ENCODE measurements around the gene R3HCC1L.

The R3HCC1L gene

DNA sequence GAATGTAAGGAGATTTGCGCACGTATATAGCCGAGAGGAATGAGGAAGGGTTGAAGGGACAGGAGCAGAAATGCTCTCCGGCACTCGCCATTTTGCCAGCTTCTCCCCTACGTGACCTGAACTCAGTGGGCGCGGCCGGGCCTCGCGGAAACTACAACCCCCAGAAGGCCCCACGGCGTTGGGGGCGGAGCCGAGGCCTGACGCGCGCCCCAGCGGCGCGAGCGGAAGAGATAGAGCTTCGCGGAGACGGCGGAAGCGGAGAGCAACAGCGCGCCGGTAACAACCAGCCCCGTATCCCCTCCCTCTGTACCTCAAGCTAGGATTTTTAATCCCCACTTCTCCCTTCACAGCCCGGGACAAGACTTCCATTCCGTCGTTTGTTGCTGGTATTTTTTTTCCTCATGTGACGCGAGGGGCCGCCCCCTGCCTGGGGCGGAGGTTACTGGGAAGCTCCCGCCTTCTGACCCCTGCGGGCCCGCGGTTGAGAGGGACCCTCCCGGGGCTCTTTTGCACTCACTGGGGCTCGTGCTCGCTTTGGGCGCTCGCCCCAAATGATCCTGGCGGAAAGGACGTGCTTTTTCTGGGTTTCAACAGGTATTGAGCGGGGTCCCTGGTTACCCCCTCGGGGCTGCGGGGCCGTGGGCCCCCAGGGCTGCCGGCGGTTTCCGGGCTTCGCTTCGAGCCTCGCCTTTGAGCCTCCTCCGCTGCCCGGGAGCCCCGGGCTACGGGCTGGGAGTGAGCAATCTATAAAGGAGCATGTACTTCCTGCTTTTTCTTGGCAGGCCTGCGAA lies at the start of gene R3HCC1L:
TSS of gene R3HCC1L (plus strand) at position 227 of the 791 bp plus-strand sequence. CDS start 73,458 bp downstream, outside the sequence.
- DNase-seq = peak; percentile 71

DNA sequence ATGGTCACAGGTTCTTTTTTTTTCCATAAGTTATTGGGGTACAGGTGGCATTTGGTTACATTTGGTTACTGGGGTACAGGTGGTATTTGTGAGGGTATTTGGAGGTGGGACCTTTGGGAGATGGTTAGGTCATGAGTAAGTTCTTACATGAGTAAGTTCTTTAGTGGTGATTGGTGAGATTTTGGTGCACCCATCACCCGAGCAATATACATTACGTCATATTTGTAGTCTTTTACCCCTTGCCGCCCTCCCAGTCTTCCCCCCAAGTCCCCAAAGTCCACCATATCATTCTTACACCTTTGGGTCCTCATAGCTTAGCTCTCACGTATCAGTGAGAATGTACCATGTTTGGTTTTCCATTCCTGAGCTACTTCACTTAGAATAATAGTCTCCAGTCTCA lies 49.2 kb upstream of the R3HCC1L start:
- no peak for DNase-seq

DNA sequence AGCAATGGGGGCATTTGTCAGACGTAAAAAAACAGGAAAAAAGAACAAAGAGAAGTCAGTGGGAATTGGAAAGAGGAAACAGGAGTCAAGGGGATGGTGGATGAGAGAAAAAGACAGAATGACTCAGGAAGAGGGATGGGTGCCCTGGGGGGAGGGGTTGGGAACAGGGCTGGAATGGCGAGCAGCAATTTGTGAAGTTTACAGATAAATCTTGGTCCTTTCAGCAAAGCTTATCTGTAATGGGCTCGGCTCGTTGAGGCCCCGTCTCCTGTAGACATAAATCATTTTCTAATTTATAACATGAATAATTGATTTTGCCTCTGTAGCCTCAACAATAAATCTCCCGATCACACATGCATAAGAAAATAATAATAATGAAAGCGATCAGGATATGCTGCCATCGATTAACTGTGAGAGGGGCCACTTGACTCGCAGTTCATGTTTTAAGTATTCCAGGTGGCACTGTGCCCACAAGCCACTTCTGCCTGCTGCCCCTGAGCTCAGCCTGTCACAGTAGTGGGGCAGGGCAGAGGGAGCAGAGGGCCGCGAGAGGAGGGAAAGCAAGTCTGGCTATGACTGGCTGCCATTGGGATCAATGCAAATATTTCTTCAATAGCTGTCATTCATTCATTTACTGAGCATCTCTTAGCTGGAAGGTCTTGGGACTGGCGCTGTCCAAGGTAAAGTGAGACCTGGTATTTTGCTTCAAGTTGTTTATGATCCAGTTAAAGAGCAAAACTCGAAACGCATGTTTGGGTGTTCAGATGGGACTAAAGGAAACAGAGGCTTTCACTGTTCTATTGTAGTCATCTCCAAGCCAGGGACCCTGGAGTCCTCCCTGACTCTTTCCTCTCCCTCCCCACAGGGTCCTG lies 47.4 kb upstream of the R3HCC1L start:
- DNase-seq = no peak

DNA sequence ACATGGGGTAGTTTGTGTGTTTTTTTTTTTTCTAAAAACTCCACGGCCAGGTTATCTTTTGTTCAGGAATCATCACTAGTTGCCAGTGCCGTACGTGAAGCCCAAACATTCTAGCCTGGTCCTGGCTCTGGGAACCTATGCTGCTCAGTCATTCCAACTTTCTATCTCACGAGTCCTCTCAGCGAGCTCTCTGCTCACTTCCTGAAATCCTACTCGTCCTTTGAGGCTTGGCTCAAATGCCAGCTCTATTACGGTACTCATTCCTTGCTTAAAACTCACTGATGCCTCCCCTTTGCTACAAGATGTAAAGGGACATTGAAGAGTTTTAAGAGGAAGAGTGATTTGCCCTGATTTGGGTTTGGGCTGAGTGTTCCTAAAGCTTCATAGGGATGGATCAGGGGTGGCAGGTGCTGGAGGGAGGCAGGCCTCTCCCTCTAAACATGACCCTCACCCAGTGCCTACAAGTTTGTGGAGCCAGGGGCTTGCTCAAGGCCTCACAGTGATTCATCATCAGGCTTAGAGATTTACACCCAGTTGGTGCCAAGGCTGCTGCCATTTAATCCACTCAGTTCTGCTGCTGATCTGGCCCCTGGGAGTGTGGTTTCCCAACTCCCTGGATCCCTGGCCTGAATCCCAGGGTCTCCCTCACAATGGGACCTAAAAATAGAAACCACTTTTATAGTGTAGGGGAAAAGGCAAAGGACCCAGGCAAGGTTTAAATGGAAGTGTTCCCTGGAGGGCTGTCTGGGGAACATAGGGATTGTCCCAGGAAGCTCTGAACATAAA lies 46.1 kb upstream of the R3HCC1L start:
- peak; percentile 19 for DNase-seq

DNA sequence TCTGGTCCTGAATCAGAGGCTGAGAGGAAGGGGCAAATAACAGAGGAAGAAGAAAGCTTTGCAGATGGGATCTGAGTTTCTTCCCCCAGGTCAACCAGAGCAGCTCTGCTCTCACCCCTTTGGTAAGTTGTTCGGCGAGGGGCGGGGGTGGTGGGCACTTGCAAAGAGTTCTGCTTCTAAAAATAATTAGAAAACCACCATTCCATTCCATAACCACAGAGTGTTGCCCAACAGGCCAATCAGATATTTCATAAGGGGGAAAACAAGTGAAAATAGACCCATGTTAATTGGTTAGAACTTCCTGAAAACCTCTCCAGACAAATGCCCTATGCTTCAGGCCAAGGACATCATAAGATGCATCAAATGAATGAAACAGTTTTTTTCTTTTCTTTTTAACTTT lies 43.6 kb upstream of the R3HCC1L start:
- no peak for DNase-seq

DNA sequence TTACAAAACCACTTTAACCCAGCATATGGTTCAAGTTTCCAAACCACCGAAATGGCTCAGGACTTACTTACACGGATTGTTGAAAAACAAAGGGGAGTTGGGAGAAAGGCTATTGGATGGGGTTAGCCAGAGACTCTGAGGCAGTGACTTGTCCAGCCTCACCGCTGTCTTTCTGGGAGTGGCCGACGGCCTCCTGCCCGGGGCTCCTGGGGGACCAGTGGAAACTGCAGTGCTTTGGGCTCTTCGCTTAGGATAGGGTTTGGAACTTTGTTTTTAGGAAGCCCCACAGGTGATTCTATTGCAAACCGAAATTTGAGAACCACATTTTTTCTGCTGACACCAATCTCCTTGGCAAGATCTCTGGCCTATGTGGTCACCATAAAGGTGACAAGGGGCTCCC lies 38.1 kb upstream of the R3HCC1L start:
- DNase-seq = no peak

DNA sequence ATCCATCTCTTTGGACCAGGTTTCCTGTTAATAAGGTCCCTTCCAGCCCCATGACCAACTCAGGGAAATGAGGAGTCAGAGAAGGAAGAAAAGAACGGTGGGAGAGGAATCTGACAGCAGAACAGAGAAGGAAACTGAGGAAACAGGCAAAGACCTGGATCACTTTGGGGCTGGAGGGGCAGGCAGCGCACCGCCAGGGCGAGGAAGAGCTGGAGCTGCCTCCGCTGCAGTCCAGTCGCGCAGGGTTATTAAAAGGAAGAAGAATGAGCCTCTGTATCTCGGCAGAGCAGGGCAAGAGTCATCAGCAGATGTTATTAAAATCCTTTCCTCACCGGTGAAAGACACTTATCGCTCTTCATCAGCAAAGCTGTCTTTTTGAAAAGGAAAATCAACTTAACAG lies 37.7 kb upstream of the R3HCC1L start:
- no peak for DNase-seq

DNA sequence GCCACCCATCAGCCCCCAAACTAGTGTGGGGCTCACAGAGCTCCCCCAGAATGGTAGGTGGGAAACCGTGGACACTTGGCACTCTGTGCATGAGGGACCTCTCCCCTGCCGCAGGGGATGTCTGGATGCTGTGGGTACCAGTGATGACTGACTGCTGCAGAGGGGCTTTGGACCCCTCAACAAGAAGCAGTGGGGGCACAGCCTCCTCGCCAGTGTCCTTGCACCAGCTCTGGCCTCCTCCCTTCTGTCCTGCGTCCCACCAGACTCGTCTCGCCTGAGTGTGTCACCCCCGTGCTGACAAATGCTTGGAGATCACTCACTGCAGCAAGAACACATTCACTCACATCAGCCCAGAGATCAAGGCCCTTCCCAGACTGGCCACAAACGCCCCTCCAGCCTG lies 37.3 kb upstream of the R3HCC1L start:
- DNase-seq = no peak

DNA sequence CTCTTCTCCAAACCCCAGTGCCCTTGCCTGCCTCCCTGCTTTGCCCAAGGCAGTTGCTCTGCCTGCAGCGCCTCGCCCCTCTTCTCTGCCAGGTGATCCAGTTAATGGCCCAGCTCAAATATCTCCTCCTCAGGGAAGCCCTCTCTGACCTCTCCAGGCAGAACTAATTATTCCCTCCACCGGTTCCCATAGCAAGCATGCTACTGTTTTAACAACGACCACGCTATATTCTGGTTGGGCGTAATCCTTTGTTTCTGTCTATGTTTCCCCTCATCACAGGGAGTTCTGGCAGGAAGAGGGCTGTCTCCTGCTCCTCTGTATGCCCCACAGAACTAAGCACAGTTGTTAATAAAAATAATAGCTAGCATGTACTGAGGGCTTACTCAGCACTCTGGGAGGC lies 36.8 kb upstream of the R3HCC1L start:
- DNase-seq = no peak

DNA sequence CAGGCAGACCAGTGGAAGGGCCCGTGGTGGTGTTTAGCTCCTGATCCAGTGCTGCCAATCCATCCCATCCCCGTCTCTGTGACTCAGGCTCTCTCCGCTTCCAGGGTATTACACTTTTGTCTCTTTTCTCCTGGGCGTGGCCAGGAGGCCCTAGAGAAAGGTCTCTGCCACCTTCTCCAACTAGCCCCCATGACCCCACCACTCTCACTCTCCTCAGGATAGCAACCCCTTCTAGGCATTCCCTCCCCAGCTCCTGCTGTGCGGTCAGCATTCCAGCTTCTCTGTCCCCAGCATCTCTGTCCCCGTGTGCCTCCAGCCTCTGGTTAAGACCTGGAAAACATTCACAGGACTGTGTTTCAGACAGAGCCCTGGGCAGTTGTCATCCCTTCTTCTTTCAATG lies 36.2 kb upstream of the R3HCC1L start:
- no peak for DNase-seq

DNA sequence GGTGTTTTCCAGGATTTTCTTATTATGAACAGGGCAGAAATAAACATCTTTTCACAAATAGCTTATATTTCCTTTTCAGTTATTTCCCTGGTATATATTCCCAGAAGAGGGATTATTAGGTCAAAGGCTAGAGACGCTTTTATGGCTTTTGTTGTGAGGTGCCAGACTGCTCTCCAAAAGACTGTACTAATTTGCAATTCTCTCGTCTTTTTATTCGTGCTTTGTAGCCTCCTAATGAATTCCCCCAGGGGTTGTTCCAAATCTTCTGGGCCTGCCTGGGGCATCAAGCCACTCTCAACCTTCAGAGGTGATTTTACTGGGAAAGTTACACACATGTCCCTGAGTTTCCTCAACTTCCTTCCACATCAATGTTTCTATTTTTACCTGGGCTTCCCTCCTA lies 34.0 kb upstream of the R3HCC1L start:
- no peak for DNase-seq

DNA sequence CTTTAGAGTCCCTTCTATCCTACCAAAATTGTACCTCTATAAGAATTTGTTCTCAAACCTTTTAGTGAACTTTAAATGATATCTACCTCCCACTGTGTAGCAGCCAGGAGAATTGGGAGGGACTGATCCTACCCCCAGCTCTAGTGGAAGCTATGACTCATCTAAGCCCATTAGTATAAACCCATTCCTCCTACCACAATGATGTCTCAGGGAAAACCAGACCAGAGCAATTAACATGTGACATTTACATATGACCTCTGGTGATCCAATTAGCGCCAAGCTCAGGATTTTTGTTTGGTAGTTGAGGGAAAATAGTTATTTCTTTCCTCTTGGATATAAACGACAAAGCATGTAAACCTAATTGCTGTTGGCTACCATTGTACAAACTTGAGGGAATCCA lies 33.1 kb upstream of the R3HCC1L start:
- no peak for DNase-seq

DNA sequence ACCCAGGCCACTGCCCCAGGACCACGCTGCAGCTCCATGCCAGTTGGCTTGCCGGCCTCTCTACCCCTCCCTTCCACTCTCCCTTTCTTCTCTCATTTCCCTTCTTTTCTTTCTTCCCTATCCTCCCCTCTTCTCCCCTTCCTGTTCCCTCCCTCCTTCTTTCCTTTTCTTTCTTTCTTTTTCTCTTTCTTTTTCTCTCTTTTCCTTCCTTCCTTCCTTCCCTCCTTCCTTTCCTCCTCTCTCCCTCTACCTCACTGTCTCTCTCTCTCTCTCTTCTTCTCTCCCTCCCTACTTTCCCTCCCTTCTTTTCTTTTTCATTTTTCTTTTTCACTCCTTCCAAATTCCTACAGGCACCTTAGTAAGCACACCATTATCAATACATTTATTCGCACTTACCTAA lies 30.3 kb upstream of the R3HCC1L start:
- DNase-seq = no peak

DNA sequence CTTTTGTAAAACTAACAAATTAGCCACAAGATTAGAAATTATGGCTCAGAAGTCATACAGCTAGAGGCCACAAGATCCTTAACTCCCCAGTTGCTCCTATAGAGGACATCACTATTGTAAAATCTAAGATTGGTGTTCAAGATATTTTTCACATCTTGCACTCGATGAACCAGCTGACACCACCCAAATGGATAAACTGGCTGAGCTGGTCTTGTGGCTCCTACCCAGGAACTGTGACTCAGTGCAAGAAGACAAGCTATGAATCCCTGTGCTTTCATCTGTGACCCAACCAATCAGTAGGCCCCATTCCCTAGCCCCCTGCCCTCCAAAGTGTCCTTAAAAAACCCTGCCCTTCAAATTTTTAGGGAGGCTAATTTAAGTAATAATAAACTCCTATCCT lies 27.9 kb upstream of the R3HCC1L start:
- no peak for DNase-seq

DNA sequence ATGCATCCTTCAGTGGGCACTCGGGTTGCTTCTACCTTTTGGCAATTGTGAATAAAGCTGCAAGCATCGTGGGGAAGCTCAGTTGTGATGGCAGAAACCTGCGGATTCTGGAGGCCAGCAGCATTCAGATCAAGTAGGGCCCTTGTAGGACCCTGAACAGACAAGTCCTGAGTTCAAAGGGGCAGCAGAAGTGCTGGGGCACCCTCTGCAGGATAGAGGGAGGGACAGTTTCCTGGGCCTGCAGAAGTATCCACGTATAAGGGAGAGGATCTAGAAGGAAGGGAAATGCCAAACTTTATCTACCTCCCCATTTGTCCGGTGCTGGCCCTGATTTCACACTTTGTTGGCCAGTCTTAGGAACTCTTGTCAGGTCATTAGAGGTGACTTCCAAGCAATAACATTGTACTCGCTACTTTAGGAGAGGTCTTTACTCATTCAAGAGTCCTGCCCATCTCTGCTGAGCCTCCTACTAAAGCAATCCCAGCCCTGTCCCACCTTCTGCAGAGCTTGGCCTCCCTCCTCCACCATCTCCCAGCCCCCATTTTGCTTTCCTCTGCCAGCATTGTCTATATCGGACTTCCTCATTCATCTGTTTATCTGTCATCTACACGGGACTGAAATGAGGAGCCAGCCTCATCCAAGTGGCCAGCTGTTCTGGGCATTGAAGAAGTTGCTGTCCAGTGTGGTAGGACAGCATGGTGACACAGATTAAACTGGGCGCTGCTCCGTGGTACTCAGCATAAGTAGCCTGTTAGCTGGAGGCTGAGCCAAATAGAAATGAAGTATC lies 26.6 kb upstream of the R3HCC1L start:
- DNase-seq = no peak

DNA sequence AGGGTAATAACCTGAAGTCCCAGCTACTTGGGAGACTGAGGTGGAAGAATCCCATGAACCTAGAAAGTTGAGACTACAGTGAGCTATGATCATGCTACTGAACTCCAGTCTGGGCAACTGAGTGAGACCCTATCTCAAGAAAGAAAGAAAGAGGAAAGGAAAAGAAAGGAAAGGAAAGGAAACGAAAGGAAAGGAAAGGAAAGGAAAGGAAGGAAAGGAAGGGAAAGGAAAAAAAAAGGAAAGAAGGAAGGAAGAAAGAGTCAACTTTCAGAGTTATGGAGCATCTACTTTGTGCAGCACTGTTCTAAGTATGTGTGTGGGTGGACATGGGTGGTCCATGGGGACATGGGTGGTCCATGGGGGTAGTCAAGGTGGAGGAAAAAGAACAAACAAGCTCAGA lies 24.1 kb upstream of the R3HCC1L start:
- no peak for DNase-seq

DNA sequence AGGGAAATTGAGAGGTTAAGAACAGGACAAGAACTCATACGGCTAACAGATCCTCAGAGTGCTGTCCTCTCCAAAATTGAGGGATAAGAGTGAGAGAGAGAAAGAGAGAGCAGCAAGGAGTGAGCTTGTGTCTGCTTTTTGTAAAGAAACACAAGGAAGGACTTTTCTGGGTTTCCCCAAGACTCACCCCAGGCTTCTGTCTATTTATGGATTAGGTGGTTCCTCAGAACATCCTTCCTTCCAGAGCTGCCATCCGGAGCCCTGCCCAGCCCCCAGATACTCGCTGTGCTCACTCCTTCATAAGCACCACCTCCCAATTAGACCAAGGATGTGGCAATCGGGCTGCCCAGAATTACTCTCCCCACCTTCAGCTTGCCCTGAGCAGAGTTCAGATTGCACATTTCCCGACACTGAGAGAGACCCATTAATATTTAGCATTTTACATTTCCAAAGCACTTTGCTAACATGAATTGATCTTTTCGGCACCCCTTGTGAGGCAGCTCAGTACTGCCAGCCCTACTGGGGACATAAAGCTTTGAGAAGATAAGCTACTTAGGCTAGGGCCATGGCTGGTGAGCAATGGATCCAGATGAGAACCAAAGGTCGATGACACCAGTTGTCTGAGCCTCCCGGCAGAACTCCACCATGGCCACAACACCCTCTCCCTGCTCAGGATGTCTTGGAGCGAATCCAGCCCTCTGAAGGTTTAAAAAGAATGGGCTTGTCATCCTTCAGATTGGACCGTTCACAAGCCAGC lies 19.2 kb upstream of the R3HCC1L start:
- DNase-seq = no peak

DNA sequence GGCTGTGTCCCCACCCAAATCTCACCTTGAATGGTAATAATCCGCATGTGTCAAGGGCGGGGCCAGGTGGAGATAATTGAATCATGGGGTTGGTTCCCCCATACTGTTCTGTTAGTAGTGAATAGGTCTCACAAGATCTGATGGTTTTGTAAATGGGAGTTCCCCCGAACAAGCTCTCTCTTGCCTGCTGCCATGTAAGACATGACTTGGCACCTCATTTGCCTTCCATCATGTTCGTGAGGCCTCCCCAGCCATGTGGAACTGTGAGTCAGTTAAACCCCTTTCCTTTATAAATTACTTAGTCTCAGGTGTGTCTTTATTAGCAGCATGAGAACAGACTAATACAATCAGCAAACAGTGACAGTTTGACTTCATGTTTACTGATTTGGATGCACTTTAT lies 14.6 kb upstream of the R3HCC1L start:
- DNase-seq = no peak

DNA sequence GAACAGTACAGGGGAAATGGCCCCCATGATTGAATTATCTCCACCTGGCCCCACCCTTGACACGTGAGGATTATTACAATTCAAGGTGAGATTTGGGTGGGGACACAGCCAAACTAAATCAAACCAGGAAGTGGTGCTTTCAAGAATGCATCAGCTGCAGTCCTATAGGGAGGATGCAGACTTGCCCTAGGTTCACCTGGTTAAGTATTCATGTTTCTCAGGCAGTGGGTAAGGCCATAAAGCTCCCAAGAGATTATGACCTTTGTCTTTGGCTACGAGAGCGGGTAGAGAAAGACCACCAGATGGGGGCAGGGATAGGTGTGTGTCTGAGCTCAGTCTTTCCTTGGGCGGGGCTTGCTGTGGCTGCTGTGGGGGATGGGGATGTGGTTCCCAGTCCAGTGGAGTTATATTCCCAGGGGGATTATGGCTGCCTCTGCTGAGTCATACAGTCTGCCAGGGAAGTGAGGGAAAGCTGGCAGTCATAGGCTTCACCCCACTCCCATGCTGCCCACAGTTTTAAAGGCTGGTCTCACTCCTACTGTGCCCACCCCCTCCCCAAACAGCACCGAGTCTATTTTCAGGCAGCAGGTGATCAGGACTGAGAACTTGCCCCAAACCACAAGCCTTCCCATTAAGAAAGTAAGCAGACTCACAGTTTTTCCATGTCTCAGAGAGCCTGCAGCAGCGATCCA lies 8.4 kb upstream of the R3HCC1L start:
- no peak for DNase-seq

DNA sequence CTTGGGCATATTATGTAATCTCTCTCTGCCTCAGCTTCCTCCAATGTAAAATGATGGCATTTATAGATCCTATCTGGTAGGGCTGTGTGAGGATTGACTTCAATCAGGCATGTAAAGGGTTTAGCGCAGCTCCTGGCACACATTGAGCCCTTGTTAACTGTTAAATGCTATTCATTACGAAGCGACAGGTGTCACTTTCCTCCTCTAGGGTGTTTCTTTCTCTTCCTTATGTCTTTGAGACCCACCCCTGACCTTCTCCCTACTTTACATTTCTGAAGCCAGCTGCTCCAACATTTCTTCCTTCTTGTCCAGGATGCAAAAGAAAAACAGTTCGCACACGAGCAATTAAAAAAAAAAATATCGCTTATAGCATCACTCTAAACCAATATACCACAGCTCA lies 5.7 kb upstream of the R3HCC1L start:
- no peak for DNase-seq

DNA sequence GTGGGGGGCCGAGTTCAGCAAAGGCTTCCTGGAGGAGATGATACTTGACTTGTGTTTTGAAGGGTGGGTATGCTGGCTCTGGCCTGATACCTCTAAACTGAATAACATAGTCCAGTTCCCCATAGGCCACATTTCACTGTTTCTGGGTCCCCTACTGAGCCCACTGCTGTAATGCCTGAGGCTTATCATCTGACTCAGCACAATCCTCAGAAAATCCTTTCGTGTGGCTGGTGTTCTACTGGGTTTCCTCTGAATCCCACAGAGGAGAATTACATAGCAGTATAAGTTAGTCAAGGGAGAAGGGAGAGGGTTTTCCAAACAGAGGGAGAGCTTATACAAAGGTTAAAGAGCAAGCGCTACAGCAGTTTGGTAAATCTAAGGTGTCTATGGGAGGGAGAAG lies 2.8 kb upstream of the R3HCC1L start:
- DNase-seq = no peak
